NCI-H345 (cell line): ENCODE measurements around the gene LRRC59.
A peak's percentile ranks its signal among the peaks of the same experiment; 100 is the strongest.
"Not testable (repeated sequence)": the region's sequence is repeated elsewhere in the genome, so short reads cannot be mapped to it uniquely, and the experiment has no call there.

Experiments
- DNase-seq: peaks from one replicate; lab custom pipeline; 2025; lab: John Stamatoyannopoulos, UW

The LRRC59 gene

GRCh38 chr17:50397111-50397918 is at the start of gene LRRC59:
TSS of gene LRRC59 (minus strand) at chr17:50397523. CDS start at chr17:50397317, 206 bp downstream.
- peak; percentile 78 for DNase-seq

- DNase-seq = no peak
Observed at GRCh38 chr17:50445730-50446325, 48.5 kb upstream of the LRRC59 start.

DNA sequence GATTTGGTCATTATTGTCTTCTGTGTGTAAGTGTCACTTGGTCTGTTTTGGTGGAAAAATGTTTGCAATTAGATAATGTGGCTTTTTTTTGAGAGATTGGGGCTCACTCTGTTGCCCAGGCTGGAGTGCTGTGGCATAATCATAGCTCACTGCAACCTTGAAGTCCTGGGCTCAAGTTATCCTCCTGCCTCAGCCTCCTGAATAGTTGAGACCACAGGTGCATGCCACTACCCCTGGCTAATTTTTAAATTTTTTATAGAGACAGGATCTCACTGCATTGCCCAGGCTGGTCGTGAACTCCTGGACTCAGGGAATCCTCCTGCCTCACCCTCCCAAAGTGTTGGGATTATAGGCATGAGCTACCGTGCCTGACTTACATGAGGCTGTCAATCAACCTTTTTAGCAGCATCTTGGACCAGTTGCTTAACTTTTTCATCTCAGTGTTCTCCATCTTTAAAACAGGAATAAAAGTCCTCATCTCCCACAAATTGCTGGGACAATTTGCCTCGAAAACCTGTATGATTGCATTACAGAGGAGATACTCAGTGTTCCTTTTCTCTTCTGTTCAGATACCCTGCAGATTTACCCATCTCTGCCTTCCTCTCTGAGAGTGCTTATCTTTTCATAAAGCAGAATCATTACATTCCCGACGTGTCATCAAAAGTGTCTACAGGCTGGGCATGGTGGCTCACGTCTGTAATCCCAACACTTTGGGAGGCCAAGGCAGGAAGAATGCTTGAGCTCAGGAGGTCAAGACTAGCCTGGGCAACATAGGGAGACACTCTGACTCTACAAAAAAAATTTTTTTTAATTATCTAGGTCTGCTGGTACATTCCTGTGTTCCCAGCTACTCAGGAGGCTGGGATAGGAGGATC is 47.8 kb upstream of the LRRC59 start:
- no peak for DNase-seq

DNA sequence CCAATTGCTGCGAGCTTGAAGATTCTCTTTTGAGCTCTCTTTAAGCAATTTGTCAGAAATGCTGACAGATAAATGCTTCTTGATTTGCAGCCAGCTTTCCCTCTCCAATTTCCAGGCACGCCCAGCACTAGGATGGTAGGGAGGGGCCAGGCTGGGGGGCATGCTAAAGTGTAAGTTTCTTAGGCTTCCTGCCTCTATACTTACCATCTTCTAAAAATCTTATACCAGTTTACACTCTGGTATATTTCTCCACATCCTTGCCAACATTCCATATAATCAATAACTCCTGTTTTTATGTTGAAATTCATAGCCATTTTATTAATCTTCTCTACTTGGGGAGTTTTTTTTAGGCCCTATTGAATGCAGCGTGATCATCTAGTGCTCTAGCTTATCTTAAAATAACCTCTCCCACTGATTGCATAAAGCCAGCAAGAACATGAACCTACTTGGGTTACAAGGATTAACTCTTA is 46.2 kb upstream of the LRRC59 start:
- DNase-seq = no peak

- no peak for DNase-seq
Observed at GRCh38 chr17:50440838-50441829, 43.8 kb upstream of the LRRC59 start.

DNA sequence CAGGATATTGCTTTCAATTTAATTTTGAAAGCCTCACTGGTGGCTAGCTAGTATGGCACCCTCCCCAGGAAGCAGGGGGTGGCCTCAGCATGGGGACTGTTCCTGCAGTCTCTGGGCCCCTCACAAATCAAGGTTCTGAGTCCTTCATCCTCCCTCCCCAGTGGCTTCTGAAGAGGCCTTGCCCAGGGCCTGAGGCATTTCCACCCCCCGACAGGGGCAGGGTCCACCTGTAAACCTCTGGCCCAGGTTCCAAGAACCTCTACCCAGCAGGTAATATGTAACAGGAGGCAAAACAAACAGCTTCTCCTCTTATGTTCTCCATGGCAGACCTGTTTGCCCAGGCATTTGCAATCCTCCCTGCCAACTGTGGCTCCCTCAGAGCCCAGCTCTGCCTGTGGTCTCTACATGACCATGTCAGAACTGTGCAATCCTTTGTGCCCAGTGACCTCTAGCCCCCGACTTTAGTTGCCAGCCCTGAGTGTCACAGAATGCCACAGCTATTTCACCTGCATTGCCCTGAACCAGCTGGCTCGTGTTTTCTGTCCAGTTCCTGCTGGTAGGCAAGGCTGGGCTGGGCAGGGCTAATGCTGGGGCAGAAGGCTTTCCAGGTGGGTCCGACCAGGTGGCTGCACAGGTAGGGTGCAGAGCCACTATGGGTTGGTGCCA is 43.0 kb upstream of the LRRC59 start:
- DNase-seq = peak; percentile 36

DNA sequence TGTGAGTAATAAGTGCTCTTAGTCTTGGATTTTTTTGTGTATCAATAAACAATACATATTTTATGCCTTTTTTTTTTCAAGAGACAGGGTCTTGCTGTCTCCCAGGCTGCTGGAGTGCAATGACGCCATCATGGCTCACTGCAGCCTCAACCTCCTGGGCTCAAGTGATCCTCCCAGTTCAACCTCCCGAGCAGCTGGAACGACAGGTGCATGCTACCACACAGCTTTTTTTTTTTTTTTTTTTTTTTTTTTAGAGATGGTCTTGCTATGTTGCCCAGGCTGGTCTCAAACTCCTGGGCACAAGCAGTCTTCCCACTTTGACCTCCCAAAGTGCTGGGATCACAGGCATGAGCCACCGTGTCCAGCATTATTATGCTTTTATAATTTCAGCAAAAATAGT is 41.7 kb upstream of the LRRC59 start:
- no peak for DNase-seq

DNA sequence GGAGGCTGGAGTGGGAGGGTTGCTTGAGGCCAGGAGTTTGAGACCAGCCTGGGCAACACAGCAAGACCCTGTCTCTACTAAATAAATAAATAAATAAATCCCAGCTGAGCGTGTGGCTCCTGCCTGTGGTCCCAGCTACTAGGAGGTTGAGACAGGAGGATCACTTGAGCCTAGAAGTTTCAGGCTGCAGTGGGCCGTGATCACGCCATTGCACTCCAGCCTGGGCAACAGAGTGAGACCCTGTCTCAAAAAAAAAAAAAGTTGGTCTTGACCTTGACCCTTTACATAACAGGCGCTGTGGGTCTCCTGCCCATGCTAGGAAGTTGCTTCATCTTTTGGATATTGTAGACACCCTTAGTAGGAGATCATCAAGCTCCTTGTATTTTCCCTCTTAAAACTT is 40.1 kb upstream of the LRRC59 start:
- no peak for DNase-seq

DNA sequence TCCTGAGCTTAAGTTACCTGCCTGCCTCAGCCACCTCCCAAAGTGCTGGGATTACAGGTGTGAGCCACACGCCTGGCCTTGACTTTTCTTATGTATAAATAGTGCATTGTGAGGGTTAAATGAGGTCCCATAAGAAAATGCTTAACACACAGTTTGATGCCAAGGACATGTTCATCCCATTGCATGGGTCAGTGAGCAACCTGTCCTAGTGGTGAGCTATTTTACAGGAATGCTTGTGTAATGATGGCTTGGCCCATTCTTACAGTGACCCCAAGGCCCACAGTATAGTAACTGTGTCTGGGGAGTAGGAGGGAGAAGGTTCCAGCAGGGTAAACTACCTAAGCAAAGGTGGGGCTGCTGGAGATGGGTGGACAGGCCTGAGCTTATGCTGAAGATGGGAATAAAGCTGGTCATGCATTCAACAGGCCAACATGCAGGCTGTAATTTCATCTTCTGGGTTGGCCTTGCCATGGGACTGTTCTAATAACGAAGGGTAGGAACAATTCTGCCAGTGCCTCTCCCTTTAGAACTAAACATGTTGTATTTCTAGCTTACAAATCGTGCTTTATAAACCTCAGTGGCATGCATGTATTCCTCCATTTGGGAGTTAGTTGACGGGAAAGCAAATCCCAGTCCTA is 34.9 kb upstream of the LRRC59 start:
- no peak for DNase-seq

GRCh38 chr17:50430821-50431618 is 33.7 kb upstream of the LRRC59 start:
- no peak for DNase-seq

DNA sequence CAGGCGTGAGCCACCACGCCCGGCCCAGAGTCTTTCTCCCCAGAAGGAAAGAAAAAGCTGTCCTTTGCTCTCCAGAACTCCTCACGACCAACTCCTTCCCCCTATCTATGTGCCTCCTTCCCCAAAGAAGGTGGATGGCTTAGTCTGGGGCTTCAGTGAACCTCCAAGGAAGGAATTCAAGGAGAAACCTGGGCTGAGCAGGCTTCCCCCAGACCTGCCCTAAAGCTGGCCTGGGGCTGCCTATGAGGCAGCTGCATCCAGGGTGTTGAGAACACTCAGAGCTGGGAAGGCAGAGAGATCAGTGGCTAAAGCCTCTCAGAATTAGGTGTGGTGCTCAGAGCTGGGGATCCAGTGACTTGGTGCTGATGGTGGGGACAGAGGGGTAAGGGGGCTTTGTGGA is 32.5 kb upstream of the LRRC59 start:
- DNase-seq = no peak

DNA sequence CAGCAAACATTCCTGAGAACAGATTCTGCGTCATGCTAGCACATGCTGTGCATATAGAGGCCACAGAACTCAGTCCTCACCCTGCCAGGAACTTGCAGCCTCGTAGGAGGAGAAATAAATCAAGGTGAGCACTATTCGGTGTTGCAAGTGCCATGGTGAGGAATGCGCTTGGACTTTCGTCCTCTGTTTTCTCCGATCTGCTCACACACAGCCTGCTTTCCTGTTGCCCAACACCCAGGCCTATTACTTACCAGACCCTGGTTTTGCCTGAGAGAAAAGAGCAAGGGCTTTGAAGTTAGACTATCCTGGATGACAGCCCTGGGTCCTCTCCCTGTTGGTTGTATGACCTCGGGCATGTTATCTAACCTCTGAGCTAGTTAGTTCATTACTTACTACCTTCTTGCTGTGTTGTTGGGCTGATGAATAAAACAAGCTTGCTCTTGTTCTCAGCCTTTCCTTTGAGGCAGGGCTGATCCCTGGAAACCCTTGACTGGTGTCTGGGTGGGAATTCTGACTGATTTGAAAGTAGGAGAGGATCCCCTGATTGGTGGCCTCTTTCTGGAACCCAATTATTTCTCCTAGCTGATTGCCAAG is 31.6 kb upstream of the LRRC59 start:
- DNase-seq = no peak

DNA sequence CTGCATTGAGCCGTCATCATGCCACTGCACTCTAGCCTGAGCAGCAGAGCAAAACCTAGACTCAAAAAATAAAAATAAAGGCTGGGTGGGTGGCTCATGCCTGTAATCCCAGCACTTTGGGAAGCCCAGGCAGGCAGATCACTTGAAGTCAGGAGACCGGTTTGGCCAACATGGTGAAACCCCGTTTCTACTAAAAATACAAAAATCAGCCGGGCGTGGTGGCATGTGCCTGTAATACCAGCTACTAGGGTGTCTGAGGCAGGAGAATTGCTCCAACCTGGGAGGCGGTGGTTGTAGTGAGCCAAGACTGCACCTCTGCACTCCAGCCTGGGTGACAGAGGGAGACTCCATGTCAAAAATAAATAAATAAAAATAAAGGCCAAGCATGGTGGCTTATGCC is 30.8 kb upstream of the LRRC59 start:
- DNase-seq = not testable (repeated sequence)

DNA sequence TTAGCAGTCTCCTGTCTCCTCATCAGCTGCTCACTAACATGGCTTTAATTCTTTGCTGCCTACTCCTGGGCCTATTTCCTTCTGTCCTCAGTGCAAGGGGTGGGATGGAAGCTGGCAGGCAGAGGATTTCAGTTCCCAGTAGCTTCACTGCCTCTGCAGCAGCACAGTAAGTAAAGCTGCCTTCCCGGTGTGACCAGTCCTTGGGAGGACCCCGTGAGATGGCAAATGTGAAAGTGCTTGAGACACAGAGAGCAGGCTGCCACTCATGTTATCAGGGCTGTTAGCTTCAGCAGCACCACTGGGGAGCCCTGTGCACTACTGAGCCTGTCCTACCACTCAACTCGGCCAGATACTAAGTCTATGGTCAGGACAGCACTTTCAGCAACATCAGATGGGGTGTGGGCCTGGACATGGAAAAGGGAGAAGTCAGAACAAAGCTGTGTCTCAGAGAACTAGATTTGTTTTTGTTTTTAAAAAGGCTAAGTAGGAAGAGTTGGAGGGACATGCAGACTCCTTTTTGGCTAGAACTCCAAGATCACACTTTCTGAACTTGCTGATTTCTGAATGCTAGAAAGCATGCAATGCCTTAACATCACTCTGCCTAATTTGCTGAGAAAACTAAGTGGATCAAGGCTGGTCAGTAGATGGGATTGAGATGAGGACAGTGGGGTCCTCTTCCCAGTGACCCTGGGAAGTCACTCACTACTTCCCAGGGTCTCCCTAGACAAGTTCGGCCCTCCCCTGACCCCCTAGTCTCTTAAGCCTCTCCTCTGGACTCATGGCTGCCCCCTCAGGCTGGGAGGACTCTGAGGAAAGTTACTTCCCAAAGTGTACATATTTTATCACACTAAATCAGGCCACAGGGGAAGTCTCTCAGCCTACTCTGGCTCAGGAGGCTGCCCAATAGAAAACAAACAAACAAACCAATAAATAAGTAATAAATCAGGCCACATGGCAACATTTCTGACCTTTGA is 29.8 kb upstream of the LRRC59 start:
- no peak for DNase-seq

GRCh38 chr17:50426472-50426782 is 29.1 kb upstream of the LRRC59 start:
- no peak for DNase-seq

GRCh38 chr17:50425682-50426471 is 28.6 kb upstream of the LRRC59 start, which contains the start of gene ACSF2:
TSS of gene ACSF2 (plus strand) at chr17:50426218. CDS start at chr17:50426262, 44 bp downstream.
- DNase-seq = peak; percentile 7
